H9 (cell line): ENCODE data around the gene MAGI3. TPM values are rescaled to one million over a fixed set of nuclear protein-coding genes. Genes with fewer than 3 reads are reported as not detected.

Experiments
- DNase-seq: peaks from one replicate; pipeline ENCODE4 v3.0.0-alpha.2; 2017
- H2AFZ ChIP-seq: one replicate; pipeline ENCODE4 v1.6.1; 2013; ENCODE audit warnings: mild to moderate bottlenecking, low read length, control low read depth, moderate library complexity
- H2AK5ac ChIP-seq: 2 replicates; pipeline ENCODE4 v1.6.1; 2013; ENCODE audit warnings: low read length, control low read depth, mixed read lengths; ENCODE audit not compliant: insufficient read length
- H2BK120ac ChIP-seq: one replicate; pipeline ENCODE4 v1.6.1; 2013; ENCODE audit warnings: low read depth, mild to moderate bottlenecking, low read length, control low read depth, inconsistent platforms; ENCODE audit not compliant: poor library complexity, severe bottlenecking
- H2BK12ac ChIP-seq: 2 replicates; pipeline ENCODE4 v1.6.1; 2013; ENCODE audit warnings: low read length, control low read depth, mixed read lengths, low read depth; ENCODE audit not compliant: insufficient read length
- H2BK15ac ChIP-seq: 2 replicates; pipeline ENCODE4 v1.6.1; 2013; ENCODE audit warnings: low read depth, low read length, control low read depth
- H2BK20ac ChIP-seq: one replicate; pipeline ENCODE4 v1.6.1; 2013; ENCODE audit warnings: low read depth, mild to moderate bottlenecking, low read length, control low read depth, inconsistent platforms; ENCODE audit not compliant: poor library complexity, severe bottlenecking
- H2BK5ac ChIP-seq: 2 replicates; pipeline ENCODE4 v1.6.1; 2013; ENCODE audit warnings: low read length, control low read depth, mixed read lengths; ENCODE audit not compliant: insufficient read length
- H3K14ac ChIP-seq: 2 replicates; pipeline ENCODE4 v1.6.1; 2013; ENCODE audit warnings: low read length, control low read depth; ENCODE audit not compliant: insufficient read depth
- H3K18ac ChIP-seq: 2 replicates; pipeline ENCODE4 v1.6.1; 2013; ENCODE audit warnings: low read depth, mild to moderate bottlenecking, mixed read lengths, low read length, control low read depth; ENCODE audit not compliant: insufficient read length
- H3K23ac ChIP-seq: 2 replicates; pipeline ENCODE4 v1.6.1; 2013; ENCODE audit warnings: low read length, control low read depth, mixed read lengths, low read depth; ENCODE audit not compliant: insufficient read length
- H3K23me2 ChIP-seq: 2 replicates; pipeline ENCODE4 v1.6.1; 2013; ENCODE audit warnings: low read depth, mild to moderate bottlenecking, mixed read lengths, low read length, control low read depth; ENCODE audit not compliant: insufficient read length, poor library complexity, severe bottlenecking
- H3K27ac ChIP-seq: 2 replicates; pipeline ENCODE4 v1.5.1; 2013; ENCODE audit warnings: low read length, control low read depth, mixed read lengths, low read depth; ENCODE audit not compliant: insufficient read length
- H3K27me3 ChIP-seq: 2 replicates; pipeline ENCODE4 v1.6.1; 2013; ENCODE audit warnings: low read length, control low read depth, inconsistent platforms; ENCODE audit not compliant: insufficient read depth
- H3K4ac ChIP-seq: 2 replicates; pipeline ENCODE4 v1.6.1; 2013; ENCODE audit warnings: low read depth, mild to moderate bottlenecking, control low read depth, inconsistent platforms, low read length, moderate library complexity
- H3K4me1 ChIP-seq: 2 replicates; pipeline ENCODE4 v1.6.1; 2013; ENCODE audit warnings: low read length, control low read depth, inconsistent platforms; ENCODE audit not compliant: insufficient read depth
- H3K4me2 ChIP-seq: 2 replicates; pipeline ENCODE4 v1.6.1; 2013; ENCODE audit warnings: low read length, control low read depth, mixed read lengths; ENCODE audit not compliant: insufficient read length, insufficient read depth
- H3K56ac ChIP-seq: 2 replicates; pipeline ENCODE4 v1.6.1; 2013; ENCODE audit warnings: low read depth, mild to moderate bottlenecking, mixed read lengths, low read length, control low read depth; ENCODE audit not compliant: insufficient read length
- H3K79me1 ChIP-seq: 2 replicates; pipeline ENCODE4 v1.6.1; 2013; ENCODE audit warnings: low read depth, mild to moderate bottlenecking, moderate library complexity, low read length, control low read depth, inconsistent platforms; ENCODE audit not compliant: insufficient read depth, poor library complexity, severe bottlenecking
- H3K79me2 ChIP-seq: 2 replicates; pipeline ENCODE4 v1.6.1; 2013; ENCODE audit warnings: low read length, control low read depth, inconsistent platforms; ENCODE audit not compliant: insufficient read depth
- H3K9ac ChIP-seq: 2 replicates; pipeline ENCODE4 v1.6.1; 2013; ENCODE audit warnings: low read length, control low read depth, mixed read lengths; ENCODE audit not compliant: insufficient read length; ENCODE audit errors: extremely low read depth
- H3K9me3 ChIP-seq: one replicate; pipeline ENCODE4 v1.6.1; 2013; ENCODE audit warnings: low read depth, low read length, inconsistent platforms; ENCODE audit not compliant: control insufficient read depth
- H3T11ph ChIP-seq: one replicate; pipeline ENCODE4 v1.6.1; 2013; ENCODE audit warnings: mild to moderate bottlenecking, low read length, control low read depth, inconsistent platforms
- H4K20me1 ChIP-seq: one replicate; pipeline ENCODE4 v1.6.1; 2013; ENCODE audit not compliant: control insufficient read depth, insufficient read length, insufficient read depth
- H4K5ac ChIP-seq: 2 replicates; pipeline ENCODE4 v1.6.1; 2013; ENCODE audit warnings: low read depth, mild to moderate bottlenecking, mixed read lengths, low read length, control low read depth; ENCODE audit not compliant: insufficient read length
- H4K8ac ChIP-seq: replicated peaks from 2 replicates; pipeline ENCODE4 v1.6.1; 2013; ENCODE audit warnings: low read length, control low read depth, mixed read lengths, low read depth; ENCODE audit not compliant: insufficient read length
- H4K91ac ChIP-seq: 2 replicates; pipeline ENCODE4 v1.6.1; 2013; ENCODE audit warnings: low read depth, mild to moderate bottlenecking, moderate library complexity, mixed read lengths, low read length, control low read depth; ENCODE audit not compliant: insufficient read length
- H3K27ac Mint-ChIP-seq, 3 experiments: 2 replicates in 2 of 3; 3 replicates in 1 of 3; pipeline ENCODE4 v1.8.0; 2020 to 2021; ENCODE audit warnings: mixed read lengths in 3 of 3, mild to moderate bottlenecking in 1 of 3, moderate library complexity in 1 of 3
- H3K27me3 Mint-ChIP-seq: 2 replicates; pipeline ENCODE4 v1.8.0; 2021; ENCODE audit warnings: low read depth, mild to moderate bottlenecking, moderate library complexity, mixed read lengths
- H3K36me3 Mint-ChIP-seq, 3 experiments: 2 replicates in 2 of 3; 3 replicates in 1 of 3; pipeline ENCODE4 v1.8.0; 2020 to 2021; ENCODE audit warnings: low read depth in 3 of 3, mixed read lengths in 3 of 3; ENCODE audit not compliant: insufficient read depth in 1 of 3
- H3K4me1 Mint-ChIP-seq, 2 experiments: 2 replicates each; pipeline ENCODE4 v1.8.0; 2020; ENCODE audit warnings: mixed read lengths in 2 of 2
- H3K4me3 Mint-ChIP-seq, 2 experiments: 2 replicates in 1 of 2; 3 replicates in 1 of 2; pipeline ENCODE4 v1.8.0; 2020 to 2021; ENCODE audit warnings: mild to moderate bottlenecking in 2 of 2, mixed read lengths in 2 of 2, moderate library complexity in 1 of 2
- H3K9me3 Mint-ChIP-seq, 2 experiments: 2 replicates in 1 of 2; 3 replicates in 1 of 2; pipeline ENCODE4 v1.8.0; 2020; ENCODE audit warnings: mild to moderate bottlenecking in 2 of 2, mixed read lengths in 2 of 2, moderate library complexity in 1 of 2
- CTCF ChIP-seq: fragments of 200-600 bp; sonication (generic); conservative IDR thresholded peaks from 3 replicates; pipeline ENCODE4 v1.8.0; 2021; ENCODE audit warnings: antibody characterized with exemption, mild to moderate bottlenecking
- WGBS: extraction: QIAGEN DNeasy Blood & Tissue Kit; methylation state at CpG from one replicate; pipeline ENCODE4 v1.1.7; 2013; ENCODE audit warnings: missing lambda C conversion rate, low lambda C conversion rate, mixed read lengths; ENCODE audit not compliant: insufficient read length; ENCODE audit errors: extremely low coverage; 5-methylcytosine and 5-hydroxymethylcytosine counted together
- total RNA-seq: library from RNA; stranded (reverse); gene quantifications from 2 replicates; pipeline ENCODE4 v1.2.1, GENCODE V29; 2021

MAGI3 gene
- total RNA-seq, 1 experiment from 2014 or later = 8.2 TPM

- H3K9me3 Mint-ChIP-seq = no peaks in the 10 kb centered on the region
- Histone ChIP-seq H3K23ac (no peak overlapping the region), H3K79me2 (no peaks in the 10 kb centered on the region), H3K56ac (no peak overlapping the region), H4K91ac (no peak overlapping the region), H3K27ac (no peak overlapping the region), H3K14ac (no peak overlapping the region), H3K4ac (no peak overlapping the region), H2BK120ac (no peak overlapping the region), H3K4me2 (no peak overlapping the region), H3K23me2 (no peaks in the 10 kb centered on the region), H4K20me1 (no peaks in the 10 kb centered on the region), H3K4me1 (no peaks in the 10 kb centered on the region), H2BK15ac (no peak overlapping the region), H3K27me3 (no peaks in the 10 kb centered on the region), H3K79me1 (no peaks in the 10 kb centered on the region), H4K5ac (no peak overlapping the region), H3K9ac (no peak overlapping the region), H2BK5ac (no peak overlapping the region), H2AFZ (no peak overlapping the region), H2AK5ac (no peak overlapping the region), H4K8ac (no peak overlapping the region), H3T11ph (no peak overlapping the region), H2BK12ac (no peak overlapping the region), H2BK20ac (no peak overlapping the region), H3K18ac (no peak overlapping the region), H3K9me3 (no peaks in the 10 kb centered on the region)
- no peak overlapping the region for H3K4me3 Mint-ChIP-seq
- peaks cover 0 to 4% (median 0%) of the 10 kb centered on the region in 3 experiments; a peak in 3 of 7 replicates for H3K36me3 Mint-ChIP-seq
- H3K27me3 Mint-ChIP-seq = no peaks in the 10 kb centered on the region
- no peak overlapping the region for H3K27ac Mint-ChIP-seq
- no peak for DNase-seq
- no peak for TF ChIP-seq CTCF
- H3K4me1 Mint-ChIP-seq = peaks cover 8 to 9% of the 10 kb centered on the region in 2 experiments
- WGBS = no CpG with 5 or more reads among the region's 1 CpG
Measured at GRCh38 chr1:113451710-113452109, 61.4 kb downstream of the MAGI3 start.
